ENCODE data around the gene CABCOCO1.

Gene CABCOCO1

GRCh38 chr10:61698968-61699655, 36.4 kb downstream of the CABCOCO1 start:
- ATAC-seq, result no peak
- no peak for TF ChIP-seq ZFP30 (CRISPR knock-in tag; IDR thresholded peaks at IDR 0.05)
- TF ChIP-seq ZNF8 (CRISPR knock-in tag; IDR thresholded peaks at IDR 0.05), result no peak
- no peak for TF ChIP-seq TCF4 (CRISPR knock-in tag; IDR thresholded peaks at IDR 0.05; ENCODE audit: borderline replicate concordance)
- no peak for TF ChIP-seq CSDC2 (CRISPR knock-in tag; IDR thresholded peaks at IDR 0.05)
- TF ChIP-seq, protein P1, sequence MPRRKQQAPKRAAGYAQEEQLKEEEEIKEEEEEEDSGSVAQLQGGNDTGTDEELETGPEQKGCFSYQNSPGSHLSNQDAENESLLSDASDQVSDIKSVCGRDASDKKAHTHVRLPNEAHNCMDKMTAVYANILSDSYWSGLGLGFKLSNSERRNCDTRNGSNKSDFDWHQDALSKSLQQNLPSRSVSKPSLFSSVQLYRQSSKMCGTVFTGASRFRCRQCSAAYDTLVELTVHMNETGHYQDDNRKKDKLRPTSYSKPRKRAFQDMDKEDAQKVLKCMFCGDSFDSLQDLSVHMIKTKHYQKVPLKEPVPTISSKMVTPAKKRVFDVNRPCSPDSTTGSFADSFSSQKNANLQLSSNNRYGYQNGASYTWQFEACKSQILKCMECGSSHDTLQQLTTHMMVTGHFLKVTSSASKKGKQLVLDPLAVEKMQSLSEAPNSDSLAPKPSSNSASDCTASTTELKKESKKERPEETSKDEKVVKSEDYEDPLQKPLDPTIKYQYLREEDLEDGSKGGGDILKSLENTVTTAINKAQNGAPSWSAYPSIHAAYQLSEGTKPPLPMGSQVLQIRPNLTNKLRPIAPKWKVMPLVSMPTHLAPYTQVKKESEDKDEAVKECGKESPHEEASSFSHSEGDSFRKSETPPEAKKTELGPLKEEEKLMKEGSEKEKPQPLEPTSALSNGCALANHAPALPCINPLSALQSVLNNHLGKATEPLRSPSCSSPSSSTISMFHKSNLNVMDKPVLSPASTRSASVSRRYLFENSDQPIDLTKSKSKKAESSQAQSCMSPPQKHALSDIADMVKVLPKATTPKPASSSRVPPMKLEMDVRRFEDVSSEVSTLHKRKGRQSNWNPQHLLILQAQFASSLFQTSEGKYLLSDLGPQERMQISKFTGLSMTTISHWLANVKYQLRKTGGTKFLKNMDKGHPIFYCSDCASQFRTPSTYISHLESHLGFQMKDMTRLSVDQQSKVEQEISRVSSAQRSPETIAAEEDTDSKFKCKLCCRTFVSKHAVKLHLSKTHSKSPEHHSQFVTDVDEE (CRISPR knock-in tag; IDR thresholded peaks at IDR 0.05), result no peak
- no peak for TF ChIP-seq OSR1 (CRISPR knock-in tag; IDR thresholded peaks at IDR 0.05)
- TF ChIP-seq POU6F1 (CRISPR knock-in tag; IDR thresholded peaks at IDR 0.05; ENCODE audit: borderline replicate concordance, low read depth), result no peak
- no peak for TF ChIP-seq ZNF565 (CRISPR knock-in tag; conservative IDR thresholded peaks at IDR 0.05; ENCODE audit: low read depth)
- no peak for TF ChIP-seq ESRRG (CRISPR knock-in tag; IDR thresholded peaks at IDR 0.05)
- TF ChIP-seq TOX (CRISPR knock-in tag; IDR thresholded peaks at IDR 0.05; ENCODE audit: borderline replicate concordance), result no peak
- no peak for TF ChIP-seq SNAI2 (CRISPR knock-in tag; IDR thresholded peaks at IDR 0.05)
- TF ChIP-seq, protein P2, sequence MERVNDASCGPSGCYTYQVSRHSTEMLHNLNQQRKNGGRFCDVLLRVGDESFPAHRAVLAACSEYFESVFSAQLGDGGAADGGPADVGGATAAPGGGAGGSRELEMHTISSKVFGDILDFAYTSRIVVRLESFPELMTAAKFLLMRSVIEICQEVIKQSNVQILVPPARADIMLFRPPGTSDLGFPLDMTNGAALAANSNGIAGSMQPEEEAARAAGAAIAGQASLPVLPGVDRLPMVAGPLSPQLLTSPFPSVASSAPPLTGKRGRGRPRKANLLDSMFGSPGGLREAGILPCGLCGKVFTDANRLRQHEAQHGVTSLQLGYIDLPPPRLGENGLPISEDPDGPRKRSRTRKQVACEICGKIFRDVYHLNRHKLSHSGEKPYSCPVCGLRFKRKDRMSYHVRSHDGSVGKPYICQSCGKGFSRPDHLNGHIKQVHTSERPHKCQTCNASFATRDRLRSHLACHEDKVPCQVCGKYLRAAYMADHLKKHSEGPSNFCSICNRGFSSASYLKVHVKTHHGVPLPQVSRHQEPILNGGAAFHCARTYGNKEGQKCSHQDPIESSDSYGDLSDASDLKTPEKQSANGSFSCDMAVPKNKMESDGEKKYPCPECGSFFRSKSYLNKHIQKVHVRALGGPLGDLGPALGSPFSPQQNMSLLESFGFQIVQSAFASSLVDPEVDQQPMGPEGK (CRISPR knock-in tag; IDR thresholded peaks at IDR 0.05; ENCODE audit: borderline replicate concordance), result no peak
- TF ChIP-seq, protein P3, sequence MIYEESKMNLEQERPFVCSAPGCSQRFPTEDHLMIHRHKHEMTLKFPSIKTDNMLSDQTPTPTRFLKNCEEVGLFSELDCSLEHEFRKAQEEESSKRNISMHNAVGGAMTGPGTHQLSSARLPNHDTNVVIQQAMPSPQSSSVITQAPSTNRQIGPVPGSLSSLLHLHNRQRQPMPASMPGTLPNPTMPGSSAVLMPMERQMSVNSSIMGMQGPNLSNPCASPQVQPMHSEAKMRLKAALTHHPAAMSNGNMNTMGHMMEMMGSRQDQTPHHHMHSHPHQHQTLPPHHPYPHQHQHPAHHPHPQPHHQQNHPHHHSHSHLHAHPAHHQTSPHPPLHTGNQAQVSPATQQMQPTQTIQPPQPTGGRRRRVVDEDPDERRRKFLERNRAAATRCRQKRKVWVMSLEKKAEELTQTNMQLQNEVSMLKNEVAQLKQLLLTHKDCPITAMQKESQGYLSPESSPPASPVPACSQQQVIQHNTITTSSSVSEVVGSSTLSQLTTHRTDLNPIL (CRISPR knock-in tag; IDR thresholded peaks at IDR 0.05; ENCODE audit: low read depth), result no peak

GRCh38 chr10:61701055-61701705, 38.5 kb downstream of the CABCOCO1 start:
- TF ChIP-seq TOX (CRISPR knock-in tag; IDR thresholded peaks at IDR 0.05; ENCODE audit: borderline replicate concordance), result no peak
- TF ChIP-seq GLIS3 (CRISPR knock-in tag; IDR thresholded peaks at IDR 0.05), result no peak
- no peak for TF ChIP-seq ZC3H10 (CRISPR knock-in tag; IDR thresholded peaks at IDR 0.05)
- no peak for TF ChIP-seq PPARA (CRISPR knock-in tag; IDR thresholded peaks at IDR 0.05; ENCODE audit: borderline replicate concordance)
- TF ChIP-seq ZFP30 (CRISPR knock-in tag; IDR thresholded peaks at IDR 0.05), result no peak
- no peak for TF ChIP-seq ISL1 (CRISPR knock-in tag; IDR thresholded peaks at IDR 0.05)
- TF ChIP-seq POU6F1 (CRISPR knock-in tag; IDR thresholded peaks at IDR 0.05; ENCODE audit: borderline replicate concordance, low read depth), result no peak
- TF ChIP-seq ZNF8 (CRISPR knock-in tag; IDR thresholded peaks at IDR 0.05), result no peak
- no peak for TF ChIP-seq SNAI2 (CRISPR knock-in tag; IDR thresholded peaks at IDR 0.05)
- TF ChIP-seq, protein P1 (CRISPR knock-in tag; IDR thresholded peaks at IDR 0.05), result no peak
- TF ChIP-seq CSDC2 (CRISPR knock-in tag; IDR thresholded peaks at IDR 0.05), result no peak
- no peak for TF ChIP-seq ARNTL (CRISPR knock-in tag; IDR thresholded peaks at IDR 0.05; ENCODE audit: borderline replicate concordance, low read depth)
- no peak for TF ChIP-seq ZFP3 (CRISPR knock-in tag; IDR thresholded peaks at IDR 0.05)
- TF ChIP-seq, protein P2 (CRISPR knock-in tag; IDR thresholded peaks at IDR 0.05; ENCODE audit: borderline replicate concordance), result no peak
- TF ChIP-seq BACH2 (CRISPR knock-in tag; IDR thresholded peaks at IDR 0.05; ENCODE audit: borderline replicate concordance), result no peak
- no peak for TF ChIP-seq ESRRG (CRISPR knock-in tag; IDR thresholded peaks at IDR 0.05)
- ATAC-seq, result no peak

All from SK-N-SH treated with all-trans-retinoic acid at 6 μM for 48 hours (cell line).